Measurements from ENCODE around the gene FRMPD2. TPM values are rescaled to one million over a fixed set of nuclear protein-coding genes. Genes with fewer than 3 reads are reported as not detected.

Gene FRMPD2
- polyA plus RNA-seq, 2 of the 4 experiments (the other 2 are of a cell fraction) = 0.13 to 0.15 TPM

GRCh38 chr10:48206482-48207250, 67.8 kb downstream of the FRMPD2 start:
- no peaks in the 10 kb centered on the region for H3K9me3 ChIP-seq
- no peak for FAIRE-seq
- H3K4me3 ChIP-seq = no peak overlapping the region
- 59% methylated on average over 6 of the region's 6 CpGs for WGBS (ENCODE audit: missing lambda C conversion rate)
- H3K27ac ChIP-seq = no peak overlapping the region
- TF ChIP-seq HMGXB4 (CRISPR knock-in tag; IDR thresholded peaks at IDR 0.05; ENCODE audit: borderline replicate concordance) (no peak), HEYL (CRISPR knock-in tag; IDR thresholded peaks at IDR 0.05) (no peak), EHMT2 (IDR thresholded peaks at IDR 0.05; ENCODE audit: low read depth) (no peak), MYC (IDR thresholded peaks at IDR 0.05; ENCODE audit: borderline replicate concordance, low read length) (no peak), FOSL2 (IDR thresholded peaks at IDR 0.05) (no peak), FOSL2 (CRISPR knock-in tag; IDR thresholded peaks at IDR 0.05) (no peak), FOSB (CRISPR knock-in tag; IDR thresholded peaks at IDR 0.05) (no peak), MAFK (IDR thresholded peaks at IDR 0.05; ENCODE audit: partially characterized antibody) (no peak), ESRRA (IDR thresholded peaks at IDR 0.05; ENCODE audit: borderline replicate concordance, low read length) (no peak), ZSCAN20 (CRISPR knock-in tag; IDR thresholded peaks at IDR 0.05) (no peak), BCL3 (IDR thresholded peaks at IDR 0.05) (no peak), MAZ (IDR thresholded peaks at IDR 0.05; ENCODE audit: borderline replicate concordance, low read depth, low read length) (no peak), HOXB5 (CRISPR knock-in tag; IDR thresholded peaks at IDR 0.05) (no peak), ATOH8 (CRISPR knock-in tag; IDR thresholded peaks at IDR 0.05; ENCODE audit: low read depth) (no peak), CTCF (IDR thresholded peaks at IDR 0.05) (no peak), ZNF302 (CRISPR knock-in tag; IDR thresholded peaks at IDR 0.05) (no peak)
- CTCF ChIA-PET = interaction anchor here (0.9 to 1.0 kb wide), 2 partner anchors 9 to 27 kb away, joined by 3 read pairs; no protein-coding TSS in a partner anchor
- POLR2A ChIA-PET = no interaction called here
- no peak for ATAC-seq
- no peaks in the 10 kb centered on the region for H3K4me1 ChIP-seq
- no peak overlapping the region for H3K4me2 ChIP-seq
- DNase-seq (ENCODE audit: low read depth in 1 of 2, low spot score in 1 of 2) = no peak

- no peaks in the 10 kb centered on the region for H3K4me1 ChIP-seq
- ChIA-PET POLR2A (no interaction called here), CTCF (interaction anchor here (0.9 to 1.0 kb wide), 2 partner anchors 9 to 27 kb away, joined by 3 read pairs; no protein-coding TSS in a partner anchor)
- 85% methylated on average over 4 of the region's 4 CpGs for WGBS (ENCODE audit: missing lambda C conversion rate)
- no peaks in the 10 kb centered on the region for H3K9me3 ChIP-seq
- no peak for ATAC-seq
- DNase-seq (ENCODE audit: low read depth in 1 of 2, low spot score in 1 of 2) = no peak
- no peak overlapping the region for H3K4me3 ChIP-seq
- FAIRE-seq = no peak
- no peak overlapping the region for H3K4me2 ChIP-seq
- no peak overlapping the region for H3K27ac ChIP-seq
- TF ChIP-seq RARB (CRISPR knock-in tag; IDR thresholded peaks at IDR 0.05) (no peak), REST (IDR thresholded peaks at IDR 0.05) (no peak), BHLHE40 (IDR thresholded peaks at IDR 0.05; ENCODE audit: low read depth, low read length) (no peak), POLR2AphosphoS2 (conservative IDR thresholded peaks at IDR 0.05; ENCODE audit: low read length) (no peak), HDAC2 (IDR thresholded peaks at IDR 0.05) (no peak)
Measured at GRCh38 chr10:48205918-48206317, 68.6 kb downstream of the FRMPD2 start.

All from A549 (cell line).